M059J (cell line): ENCODE measurements around the gene LCE3B. TPM values are rescaled to one million over a fixed set of nuclear protein-coding genes. Genes with fewer than 3 reads are reported as not detected.

Experiments
- DNase-seq: peaks from one replicate; pipeline ENCODE4 v3.0.0-alpha.2; 2012; ENCODE audit warnings: low read depth
- total RNA-seq: library from RNA; depleted of rRNA; stranded (reverse); fragments of >200 nt; shearing (Covaris generic); gene quantifications from 2 replicates; pipeline ENCODE4 v1.2.3, GENCODE V29; 2014; rRNA removed

Gene LCE3B
- total RNA-seq, 1 experiment from 2014 or later: not detected

DNA sequence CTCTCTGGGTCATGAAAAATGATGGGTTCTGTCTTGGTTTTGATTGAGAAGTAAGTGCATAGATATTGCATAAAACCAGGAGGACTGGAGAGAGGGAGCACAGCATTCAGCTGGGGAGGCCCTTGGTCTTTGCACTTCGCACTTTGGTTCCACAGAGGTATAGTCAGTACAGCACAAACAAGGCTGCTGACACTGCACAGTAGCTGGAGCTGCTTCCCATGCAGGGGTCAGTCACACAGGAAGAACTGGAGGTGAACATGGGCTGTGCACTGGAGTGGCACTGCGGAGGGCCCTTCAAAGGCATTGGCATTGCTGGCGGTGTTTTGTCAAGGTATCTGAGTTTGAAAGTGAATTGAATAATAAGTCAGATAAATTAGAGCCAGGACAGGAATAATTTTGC lies 45.0 kb downstream of the LCE3B start:
- no peak for DNase-seq

DNA sequence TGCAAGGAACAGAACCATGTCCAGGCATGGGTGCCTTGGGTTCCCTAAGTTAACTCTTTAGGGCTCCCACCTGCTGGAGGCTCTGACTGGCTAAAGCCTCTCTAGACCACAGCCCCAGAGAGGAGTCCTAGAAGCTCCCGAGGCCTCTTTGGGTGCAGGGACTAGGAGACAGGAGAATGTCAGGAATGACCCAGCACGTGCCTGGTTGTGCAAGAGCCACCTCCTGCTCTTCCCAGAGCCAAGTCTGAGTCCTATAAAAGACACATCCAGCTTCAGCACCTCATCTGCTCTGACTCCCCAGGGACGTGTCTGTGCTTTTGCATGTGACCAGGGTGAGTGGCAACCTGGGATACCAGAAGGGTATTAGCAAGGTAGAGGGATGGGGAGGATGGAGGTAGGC lies 49.5 kb downstream of the LCE3B start, which contains the start of gene LCE2D:
LCE2D (plus strand) TSS at position 283 of the 400 bp plus-strand sequence. CDS start 726 bp downstream, outside the sequence.
- no peak for DNase-seq

Other genes with a start within 250 kb of the LCE3B start
- not detected in 2 replicates for gene CRNN, start 199.5 kb upstream of the LCE3B start, total RNA-seq
- gene LCE5A, start 103.0 kb upstream of the LCE3B start, total RNA-seq: not detected in 2 replicates
- gene CRCT1, start 99.3 kb upstream of the LCE3B start, total RNA-seq: not detected in 2 replicates
- not detected in 2 replicates for gene LCE3E, start 47.0 kb upstream of the LCE3B start, total RNA-seq
- gene LCE3D, start 33.3 kb upstream of the LCE3B start, total RNA-seq: not detected in 2 replicates
- gene LCE3C, start 13.6 kb upstream of the LCE3B start, total RNA-seq: not detected in 2 replicates
- gene LCE3A, start 9.3 kb downstream of the LCE3B start, total RNA-seq: not detected in 2 replicates
- gene LCE2D, start 49.6 kb downstream of the LCE3B start, total RNA-seq: not detected in 2 replicates
- gene LCE2C, start 61.5 kb downstream of the LCE3B start, total RNA-seq: not detected in 2 replicates
- not detected in 2 replicates for gene LCE2B, start 72.3 kb downstream of the LCE3B start, total RNA-seq
- not detected in 2 replicates for gene LCE2A, start 84.5 kb downstream of the LCE3B start, total RNA-seq
- gene LCE4A, start 94.3 kb downstream of the LCE3B start, total RNA-seq: not detected in 2 replicates
- not detected in 2 replicates for gene KPRP, start 144.2 kb downstream of the LCE3B start, total RNA-seq
- not detected in 2 replicates for gene LCE1F, start 161.3 kb downstream of the LCE3B start, total RNA-seq
- gene LCE1E, start 172.4 kb downstream of the LCE3B start, total RNA-seq: not detected in 2 replicates
- gene LCE1D, start 182.9 kb downstream of the LCE3B start, total RNA-seq: not detected in 2 replicates
- gene LCE1C, start 192.8 kb downstream of the LCE3B start, total RNA-seq: not detected in 2 replicates
- gene LCE1B, start 198.2 kb downstream of the LCE3B start, total RNA-seq: not detected in 2 replicates
- gene LCE1A, start 213.7 kb downstream of the LCE3B start, total RNA-seq: not detected in 2 replicates
- gene LCE6A, start 229.0 kb downstream of the LCE3B start, total RNA-seq: not detected in 2 replicates
- not detected in 2 replicates for gene LCE7A, start 246.2 kb downstream of the LCE3B start, total RNA-seq